HG03469 (cell line): Measurements from ENCODE around the gene VAMP7.
"Not testable (repeated sequence)": the region's sequence is repeated elsewhere in the genome, so short reads cannot be mapped to it uniquely, and the experiment has no call there.

Experiments
- ATAC-seq: cut with Tn5 transposase; IDR thresholded peaks from one replicate; pipeline ENCODE4 v1.9.1; 2021; ENCODE audit warnings: mild to moderate bottlenecking, moderate library complexity, moderate number of reproducible peaks; ENCODE audit not compliant: unreplicated experiment

Gene VAMP7

GRCh38 chrX:155986995-155987394 is 105.8 kb downstream of the VAMP7 start:
- not testable (repeated sequence) for ATAC-seq

DNA sequence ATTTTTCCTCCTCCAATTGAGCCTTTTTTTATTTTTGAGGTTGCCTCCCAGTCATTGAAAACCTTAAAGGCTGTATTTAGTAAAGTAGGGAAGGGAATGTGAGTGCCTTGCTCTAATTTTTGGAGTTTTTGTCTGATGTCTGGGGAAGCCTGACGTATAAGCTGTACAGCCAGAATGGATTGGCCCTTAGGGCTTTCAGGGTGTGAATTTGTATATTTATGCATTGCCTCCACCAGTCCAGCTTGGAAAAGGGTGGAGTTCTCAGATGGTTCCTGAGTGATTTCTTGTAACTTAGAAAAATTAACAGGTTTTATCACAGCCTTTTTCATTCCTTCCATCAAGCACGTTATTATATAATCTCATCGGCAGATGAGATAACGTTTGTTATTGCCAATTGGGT is 107.7 kb downstream of the VAMP7 start:
- no peak for ATAC-seq
